H1 (cell line): Measurements from ENCODE around the gene SLCO2A1. TPM values are rescaled to one million over a fixed set of nuclear protein-coding genes. Genes with fewer than 3 reads are reported as not detected.
A peak's percentile ranks its signal among the peaks of the same experiment; 100 is the strongest.

ENCODE experiments used
- CTCF ChIA-PET: fragments of 300-600 bp; sonication (Branson Sonifier 250); formaldehyde crosslinking; loops from one replicate; lab custom pipeline; 2021; ENCODE audit not compliant: partially characterized antibody; lab: Charles Lee
- POLR2A ChIA-PET: fragments of 300-600 bp; sonication (Branson Sonifier 250); formaldehyde crosslinking; loops from one replicate; lab custom pipeline; 2021; ENCODE audit warnings: inconsistent platforms; ENCODE audit not compliant: partially characterized antibody; lab: Charles Lee
- DNase-seq, 2 experiments: peaks; one replicate each; pipeline versions ENCODE4 v3.0.0 to v3.0.0-alpha.2; 2010 to 2022; ENCODE audit warnings: low spot score in 2 of 2, low read depth in 1 of 2, mixed read lengths in 1 of 2
- FAIRE-seq: peaks from 2 replicates; lab custom pipeline; 2011; peaks lifted over from hg19 to GRCh38; lab: Jason Lieb, UNC
- H2AFZ ChIP-seq: 2 replicates; pipeline ENCODE4 v1.8.1; 2012; ENCODE audit warnings: low read length, inconsistent platforms
- H2AK5ac ChIP-seq: 2 replicates; pipeline ENCODE4 v1.6.1; 2013; ENCODE audit warnings: low read depth, low read length
- H2BK120ac ChIP-seq: replicated peaks from 2 replicates; pipeline ENCODE3; 2013; ENCODE audit warnings: low read depth, low read length, inconsistent platforms
- H2BK12ac ChIP-seq: 2 replicates; pipeline ENCODE4 v1.6.1; 2013; ENCODE audit warnings: low read depth, low read length
- H2BK15ac ChIP-seq: 2 replicates; pipeline ENCODE4 v1.6.1; 2013; ENCODE audit warnings: low read length
- H2BK20ac ChIP-seq: 2 replicates; pipeline ENCODE4 v1.6.1; 2013; ENCODE audit warnings: low read length
- H2BK5ac ChIP-seq: 2 replicates; pipeline ENCODE4 v1.6.1; 2013; ENCODE audit warnings: low read depth, low read length
- H3K14ac ChIP-seq: 2 replicates; pipeline ENCODE4 v1.6.1; 2013; ENCODE audit warnings: inconsistent platforms; ENCODE audit not compliant: insufficient read length
- H3K18ac ChIP-seq: 2 replicates; pipeline ENCODE4 v1.6.1; 2013; ENCODE audit warnings: low read length; ENCODE audit errors: extremely low read depth
- H3K23ac ChIP-seq: 2 replicates; pipeline ENCODE4 v1.6.1; 2013; ENCODE audit warnings: inconsistent platforms; ENCODE audit not compliant: insufficient read length
- H3K23me2 ChIP-seq: 2 replicates; pipeline ENCODE4 v1.6.1; 2013; ENCODE audit warnings: low read depth, low read length
- H3K27ac ChIP-seq: 2 replicates; pipeline ENCODE4 v1.6.1; 2011; ENCODE audit warnings: low read depth, low read length, inconsistent platforms
- H3K27me3 ChIP-seq, 4 experiments: replicated peaks in 1 of 4; 1 replicate in 1 of 4; 2 replicates in 3 of 4; pipeline versions ENCODE4 v1.6.1 to v1.8.1; 2011 to 2013; ENCODE audit warnings: low read length in 3 of 4, mild to moderate bottlenecking in 3 of 4, inconsistent platforms in 2 of 4, mixed read lengths in 2 of 4, moderate library complexity in 1 of 4; ENCODE audit not compliant: control insufficient read depth in 3 of 4, insufficient read depth in 3 of 4; ENCODE audit errors: extremely low read depth in 1 of 4
- H3K36me3 ChIP-seq, 4 experiments: 2 replicates each; pipeline versions ENCODE4 v1.6.1 to v1.8.1; 2011 to 2013; ENCODE audit warnings: mild to moderate bottlenecking in 4 of 4, low read length in 3 of 4, moderate library complexity in 2 of 4, control low read depth in 1 of 4, inconsistent platforms in 1 of 4; ENCODE audit not compliant: insufficient read depth in 4 of 4, control insufficient read depth in 2 of 4
- H3K4ac ChIP-seq: replicated peaks from 2 replicates; pipeline ENCODE3; 2013; ENCODE audit warnings: low read length, low read depth, mixed read lengths, inconsistent platforms; ENCODE audit not compliant: insufficient read length
- H3K4me1 ChIP-seq, 4 experiments: replicated peaks in 1 of 4; 1 replicate in 1 of 4; 2 replicates in 3 of 4; pipeline versions ENCODE4 v1.6.1 to v1.8.1; 2011 to 2013; ENCODE audit warnings: low read length in 3 of 4, inconsistent platforms in 2 of 4, mixed read lengths in 1 of 4; ENCODE audit not compliant: insufficient read depth in 4 of 4, control insufficient read depth in 3 of 4
- H3K4me2 ChIP-seq, 2 experiments: 2 replicates each; pipeline versions ENCODE4 v1.6.1 to v1.8.1; 2011 to 2013; ENCODE audit warnings: low read depth in 2 of 2, low read length in 2 of 2, control low read depth in 1 of 2, inconsistent platforms in 1 of 2, mild to moderate bottlenecking in 1 of 2; ENCODE audit not compliant: insufficient read depth in 1 of 2
- H3K4me3 ChIP-seq, 4 experiments: fragments of 200-600, 300-600 bp in 1 of 4; sonication (generic), shearing (Covaris generic), sonication (Bioruptor Twin) in 1 of 4; 2 replicates each; pipeline versions ENCODE4 v1.5.1 to v1.8.1; 2011 to 2016; ENCODE audit warnings: low read length in 4 of 4, low read depth in 3 of 4, control low read depth in 2 of 4, inconsistent platforms in 2 of 4, mild to moderate bottlenecking in 2 of 4, mixed read lengths in 1 of 4, moderate library complexity in 1 of 4; ENCODE audit not compliant: insufficient read depth in 2 of 4; ENCODE audit errors: extremely low read depth in 1 of 4
- H3K56ac ChIP-seq: replicated peaks from 2 replicates; pipeline ENCODE3; 2013; ENCODE audit warnings: low read depth, mild to moderate bottlenecking, mixed read lengths, low read length, inconsistent platforms; ENCODE audit not compliant: insufficient read length
- H3K79me1 ChIP-seq: 2 replicates; pipeline ENCODE4 v1.6.1; 2013; ENCODE audit warnings: low read depth, low read length, control low read depth
- H3K79me2 ChIP-seq, 2 experiments: 2 replicates each; pipeline versions ENCODE4 v1.6.1 to v1.8.1; 2012 to 2013; ENCODE audit warnings: low read length in 2 of 2, mild to moderate bottlenecking in 2 of 2, inconsistent platforms in 1 of 2; ENCODE audit not compliant: insufficient read depth in 2 of 2, control insufficient read depth in 1 of 2
- H3K9ac ChIP-seq, 4 experiments: replicated peaks in 1 of 4; 1 replicate in 1 of 4; 2 replicates in 3 of 4; pipeline versions ENCODE4 v1.6.1 to v1.8.1; 2011 to 2013; ENCODE audit warnings: low read depth in 3 of 4, low read length in 3 of 4, control low read depth in 2 of 4, mild to moderate bottlenecking in 2 of 4, moderate library complexity in 2 of 4, inconsistent platforms in 1 of 4; ENCODE audit errors: extremely low read depth in 1 of 4
- H3K9me3 ChIP-seq, 2 experiments: 2 replicates each; pipeline versions ENCODE4 v1.6.1 to v1.8.1; 2012 to 2013; ENCODE audit warnings: mild to moderate bottlenecking in 2 of 2, moderate library complexity in 2 of 2, control low read depth in 1 of 2, inconsistent platforms in 1 of 2, low read depth in 1 of 2, low read length in 1 of 2, mixed read lengths in 1 of 2; ENCODE audit not compliant: insufficient read depth in 2 of 2
- H4K20me1 ChIP-seq, 2 experiments: replicated peaks in 1 of 2; 2 replicates each; pipeline versions ENCODE3 to v1.8.1; 2011 to 2013; ENCODE audit warnings: inconsistent platforms in 2 of 2, low read length in 2 of 2, mild to moderate bottlenecking in 1 of 2; ENCODE audit not compliant: insufficient read depth in 2 of 2, control insufficient read depth in 1 of 2
- H4K5ac ChIP-seq: 2 replicates; pipeline ENCODE4 v1.6.1; 2013; ENCODE audit warnings: low read length, low read depth, mixed read lengths, inconsistent platforms; ENCODE audit not compliant: insufficient read length
- H4K8ac ChIP-seq: 2 replicates; pipeline ENCODE4 v1.8.0; 2013; ENCODE audit warnings: mild to moderate bottlenecking, moderate library complexity, low read length, inconsistent platforms; ENCODE audit not compliant: insufficient read depth; ENCODE audit errors: extremely low read depth
- H4K91ac ChIP-seq: replicated peaks from 2 replicates; pipeline ENCODE3; 2013; ENCODE audit warnings: low read length, mixed read lengths, inconsistent platforms; ENCODE audit not compliant: insufficient read length
- ASH2L ChIP-seq: fragments of 200-600, 300-600 bp; sonication (generic); IDR thresholded peaks from one replicate; pipeline ENCODE4 v1.7.1; 2017; ENCODE audit warnings: low read length
- BRCA1 ChIP-seq: IDR thresholded peaks from 2 replicates; pipeline ENCODE4 v1.6.1; 2012; ENCODE audit warnings: low read depth, low read length, improper control_type of control experiment
- CHD1 ChIP-seq: IDR thresholded peaks from 2 replicates; pipeline ENCODE4 v1.6.1; 2012; ENCODE audit warnings: low read depth, low read length, improper control_type of control experiment
- CHD2 ChIP-seq: IDR thresholded peaks from 2 replicates; pipeline ENCODE4 v1.6.1; 2012; ENCODE audit warnings: low read length, improper control_type of control experiment
- GABPA ChIP-seq: IDR thresholded peaks from 2 replicates; pipeline ENCODE4 v1.6.1; 2011; ENCODE audit warnings: mild to moderate bottlenecking, low read length, moderate library complexity, borderline replicate concordance; ENCODE audit not compliant: insufficient read depth
- JUN ChIP-seq: IDR thresholded peaks from 2 replicates; pipeline ENCODE4 v1.6.1; 2011; ENCODE audit warnings: low read depth, mild to moderate bottlenecking, improper control_type of control experiment, low read length
- JUND ChIP-seq: IDR thresholded peaks from 2 replicates; pipeline ENCODE4 v1.6.1; 2011; ENCODE audit warnings: mild to moderate bottlenecking, improper control_type of control experiment, low read length
- RAD21 ChIP-seq, 2 experiments: IDR thresholded peaks in 1 of 2; conservative IDR thresholded peaks in 1 of 2; 2 replicates each; pipeline ENCODE4 v1.6.1; 2011; ENCODE audit warnings: low read depth in 2 of 2, low read length in 2 of 2, improper control_type of control experiment in 1 of 2, inconsistent platforms in 1 of 2, mild to moderate bottlenecking in 1 of 2, moderate library complexity in 1 of 2
- RBBP5 ChIP-seq: IDR thresholded peaks from 2 replicates; pipeline ENCODE4 v1.7.1; 2012; ENCODE audit warnings: low read depth, mild to moderate bottlenecking, inconsistent platforms, low read length, moderate library complexity, borderline replicate concordance
- SIRT6 ChIP-seq: IDR thresholded peaks from one replicate; pipeline ENCODE4 v1.7.1; 2012; ENCODE audit warnings: low read length, inconsistent platforms
- SP4 ChIP-seq: IDR thresholded peaks from 2 replicates; pipeline ENCODE4 v1.6.1; 2012; ENCODE audit warnings: low read length, inconsistent platforms
- SRF ChIP-seq: IDR thresholded peaks from 2 replicates; pipeline ENCODE4 v1.6.1; 2011; ENCODE audit warnings: mild to moderate bottlenecking, low read depth, low read length, moderate library complexity
- WGBS, 2 experiments: shearing (Covaris generic) in 1 of 2; methylation state at CpG; one replicate each; pipeline versions ENCODE4 v1.1.6 to v1.1.7; 2013 to 2015; ENCODE audit warnings: low lambda C conversion rate in 2 of 2, mixed read lengths in 2 of 2, inconsistent platforms in 1 of 2, low coverage in 1 of 2, missing lambda C conversion rate in 1 of 2; ENCODE audit not compliant: insufficient replicate concordance in 2 of 2, insufficient coverage in 1 of 2, insufficient read length in 1 of 2; ENCODE audit errors: extremely low coverage in 1 of 2, missing lambda C conversion rate in 1 of 2; 5-methylcytosine and 5-hydroxymethylcytosine counted together
- polyA plus RNA-seq, 7 experiments: library from polyadenylated mRNA; depleted of rRNA in 3 of 7; stranded (reverse) in 5 of 7; unstranded in 2 of 7; fragments of >200 nt in 5 of 7; fragments of 200-250 nt in 2 of 7; gene quantifications; 1 replicate in 5 of 7; 2 replicates in 1 of 7; 4 replicates in 1 of 7; pipeline versions ENCODE4 v1.2.1 to v1.2.3, GENCODE V29; 2011 to 2013; ENCODE audit warnings: missing spikeins in 2 of 7, mixed read lengths in 2 of 7
- total RNA-seq: library from RNA; stranded (reverse); fragmentation: NEBNext Ultra II Directional; extraction: Animal tissue kit (Norgen Biotek cat#: 25700); gene quantifications from 2 replicates; pipeline ENCODE4 v1.2.1, GENCODE V29; 2021
- TF ChIP-seq, protein P1 (sequence below): IDR thresholded peaks from 2 replicates; pipeline ENCODE4 v1.6.1; 2012; ENCODE audit warnings: inconsistent platforms

SLCO2A1 gene
- total and polyA plus RNA-seq, 2 of the 8 experiments (the other 6 are each of a cell fraction or from before 2014, with no cell fraction given): 1.1 to 2.3 TPM

DNA sequence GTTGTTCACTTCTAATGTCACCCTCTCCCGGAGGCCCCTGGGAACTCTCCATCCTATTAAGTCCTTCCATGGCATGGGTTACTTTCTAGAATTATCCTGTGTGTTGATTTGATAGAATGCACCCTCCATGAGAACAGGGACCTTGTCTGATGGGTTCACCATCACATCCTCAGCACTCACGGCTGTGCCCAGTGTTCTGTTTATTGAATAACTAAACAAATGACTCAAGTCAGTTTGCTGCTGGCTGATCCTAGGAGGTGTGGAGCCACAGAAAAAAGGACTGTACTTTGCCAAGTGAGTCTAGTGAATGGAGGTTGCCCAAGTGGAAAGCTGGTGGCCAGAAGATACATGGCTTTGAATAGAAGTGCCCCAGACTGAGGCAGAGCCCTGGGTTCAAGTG, 85.5 kb downstream of the SLCO2A1 start:
- FAIRE-seq: no peak
- H3K56ac ChIP-seq: no peak overlapping the region
- peaks cover 2% of the 10 kb centered on the region; the same call in 1 of the 2 replicates for H3K23me2 ChIP-seq
- no peak overlapping the region for H3K9ac ChIP-seq
- H2AK5ac ChIP-seq: no peak overlapping the region
- no peak overlapping the region for H3K4me2 ChIP-seq
- H3K23ac ChIP-seq: no peak overlapping the region
- H3K18ac ChIP-seq: no peak overlapping the region
- peaks cover 0 to 13% (median 6%) of the 10 kb centered on the region in 4 experiments; a peak in 5 of 7 replicates for H3K4me1 ChIP-seq
- H3K79me1 ChIP-seq: no peaks in the 10 kb centered on the region
- H3K14ac ChIP-seq: no peak overlapping the region
- no peak overlapping the region for H3K27ac ChIP-seq
- no peak overlapping the region for H3K4me3 ChIP-seq
- WGBS, 2 experiments: 90% methylated on average over 2 of the region's 2 CpGs; no CpG with 5 or more reads in 1 of the 2 experiments
- no peaks in the 10 kb centered on the region for H3K36me3 ChIP-seq
- no peaks in the 10 kb centered on the region for H3K27me3 ChIP-seq
- no peaks in the 10 kb centered on the region for H4K20me1 ChIP-seq
- no peaks in the 10 kb centered on the region for H3K9me3 ChIP-seq
- no peak for TF ChIP-seq RBBP5
- no peak for TF ChIP-seq JUN
- TF ChIP-seq CHD2: no peak
- TF ChIP-seq BRCA1: no peak
- no peak for TF ChIP-seq RAD21 (IDR thresholded peaks at IDR 0.05 in 1 of 2, conservative IDR thresholded peaks at IDR 0.05 in 1 of 2; ENCODE audit: low read depth in 2 of 2, low read length in 2 of 2)
- TF ChIP-seq, protein P1, sequence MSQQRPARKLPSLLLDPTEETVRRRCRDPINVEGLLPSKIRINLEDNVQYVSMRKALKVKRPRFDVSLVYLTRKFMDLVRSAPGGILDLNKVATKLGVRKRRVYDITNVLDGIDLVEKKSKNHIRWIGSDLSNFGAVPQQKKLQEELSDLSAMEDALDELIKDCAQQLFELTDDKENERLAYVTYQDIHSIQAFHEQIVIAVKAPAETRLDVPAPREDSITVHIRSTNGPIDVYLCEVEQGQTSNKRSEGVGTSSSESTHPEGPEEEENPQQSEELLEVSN: no peak
- TF ChIP-seq SRF: no peak
- no peak for TF ChIP-seq SIRT6
- no peak for TF ChIP-seq SP4
- TF ChIP-seq JUND: no peak
- no peak for TF ChIP-seq ASH2L
- no peak for TF ChIP-seq CHD1
- TF ChIP-seq GABPA: no peak
- TF ChIP-seq, all 59 proteins: peak for 0
- Histone ChIP-seq H2BK20ac (no peak overlapping the region), H3K79me2 (no peaks in the 10 kb centered on the region), H2BK5ac (no peak overlapping the region), H3K4ac (no peak overlapping the region), H2AFZ (no peak overlapping the region), H4K5ac (no peak overlapping the region), H2BK120ac (no peak overlapping the region), H2BK12ac (no peak overlapping the region), H2BK15ac (peak overlapping the region; percentile 29; the same call in 1 of the 2 replicates), H4K8ac (no peak overlapping the region), H4K91ac (no peak overlapping the region)
- ChIA-PET CTCF (interaction anchor here (1.5 to 3.8 kb wide), 3 partner anchors 21 to 201 kb away, joined by 4 to 11 read pairs (median 5); no protein-coding TSS in a partner anchor), POLR2A (no interaction called here)
- no peak for DNase-seq
